Large intestine (tissue), 3 donors: ENCODE measurements around the gene HFE. TPM values are rescaled to one million over a fixed set of nuclear protein-coding genes. Genes with fewer than 3 reads are reported as not detected.
A peak's percentile ranks its signal among the peaks of the same experiment; 100 is the strongest.
"Not testable (repeated sequence)": the region's sequence is repeated elsewhere in the genome, so short reads cannot be mapped to it uniquely, and the experiment has no call there.

ENCODE experiments used
- DNase-seq, 2 donors: peaks; one replicate each; pipeline versions ENCODE4 v3.0.0 to v3.0.0-alpha.2; 2013
- H3K27ac ChIP-seq: one replicate; pipeline ENCODE4 v1.5.1; 2013; ENCODE audit warnings: low read length
- H3K27me3 ChIP-seq: 2 replicates; pipeline ENCODE4 v1.6.1; 2013; ENCODE audit warnings: low read length; ENCODE audit not compliant: control insufficient read depth, insufficient read depth
- H3K36me3 ChIP-seq: 2 replicates; pipeline ENCODE4 v1.6.1; 2013; ENCODE audit warnings: low read length; ENCODE audit not compliant: control insufficient read depth, insufficient read depth
- H3K4me1 ChIP-seq: one replicate; pipeline ENCODE4 v1.6.1; 2013; ENCODE audit warnings: low read length; ENCODE audit not compliant: control insufficient read depth, insufficient read depth
- H3K4me3 ChIP-seq: one replicate; pipeline ENCODE4 v1.5.1; 2013; ENCODE audit warnings: low read length
- H3K9me3 ChIP-seq: one replicate; pipeline ENCODE4 v1.6.1; 2013; ENCODE audit warnings: mild to moderate bottlenecking, low read depth, low read length, moderate library complexity; ENCODE audit not compliant: control insufficient read depth
- WGBS: methylation state at CpG from one replicate; pipeline ENCODE4 v1.1.5; 2013; ENCODE audit warnings: low lambda C conversion rate; ENCODE audit not compliant: insufficient coverage; 5-methylcytosine and 5-hydroxymethylcytosine counted together
- polyA plus RNA-seq: library from polyadenylated mRNA; unstranded; fragments of 120-200 nt; gene quantifications from one replicate; pipeline ENCODE4 v1.2.1, GENCODE V29; 2013

The HFE gene
- polyA plus RNA-seq, 1 donor: 16.4 TPM

- Histone ChIP-seq H3K36me3 (no peaks in the 10 kb centered on the region), H3K9me3 (no peaks in the 10 kb centered on the region), H3K4me1 (peaks cover 5% of the 10 kb centered on the region), H3K27ac (no peak overlapping the region), H3K27me3 (no peaks in the 10 kb centered on the region), H3K4me3 (no peak overlapping the region)
- WGBS: 86% methylated on average over 1 of the region's 4 CpGs
- DNase-seq: no peak
Observed at GRCh38 chr6:26051665-26052310, 35.4 kb upstream of the HFE start.

- not testable (repeated sequence) for H3K4me1 ChIP-seq, H3K27me3 ChIP-seq, H3K27ac ChIP-seq, DNase-seq, H3K36me3 ChIP-seq, H3K9me3 ChIP-seq, H3K4me3 ChIP-seq
- 100% methylated on average over 3 of the region's 18 CpGs for WGBS
Observed at GRCh38 chr6:26052762-26053250, 34.4 kb upstream of the HFE start.

- Histone ChIP-seq H3K9me3 (no peaks in the 10 kb centered on the region), H3K27me3 (no peaks in the 10 kb centered on the region), H3K4me3 (peak overlapping the region; percentile 71), H3K4me1 (peaks cover 10% of the 10 kb centered on the region), H3K27ac (peak overlapping the region; percentile 96), H3K36me3 (no peaks in the 10 kb centered on the region)
- no CpG with 5 or more reads among the region's 8 CpGs for WGBS
- DNase-seq: no peak
Observed at GRCh38 chr6:26053992-26054780, 33.0 kb upstream of the HFE start.

GRCh38 chr6:26054781-26055718, 32.2 kb upstream of the HFE start:
- peaks cover 14% of the 10 kb centered on the region for H3K4me1 ChIP-seq
- no peaks in the 10 kb centered on the region for H3K9me3 ChIP-seq
- peak overlapping the region; percentile 96 for H3K27ac ChIP-seq
- H3K36me3 ChIP-seq: no peaks in the 10 kb centered on the region
- peak overlapping the region; percentile 71 for H3K4me3 ChIP-seq
- WGBS: 0% methylated on average over 1 of the region's 31 CpGs
- DNase-seq: peak; percentile 83 to 94
- no peaks in the 10 kb centered on the region for H3K27me3 ChIP-seq

- WGBS: no CpG with 5 or more reads among the region's 51 CpGs
- H3K9me3 ChIP-seq: no peaks in the 10 kb centered on the region
- H3K4me3 ChIP-seq: peak overlapping the region; percentile 71
- H3K36me3 ChIP-seq: no peaks in the 10 kb centered on the region
- H3K4me1 ChIP-seq: peaks cover 18% of the 10 kb centered on the region
- DNase-seq: peak; percentile 95 to 97
- peak overlapping the region; percentile 96 for H3K27ac ChIP-seq
- no peaks in the 10 kb centered on the region for H3K27me3 ChIP-seq
Observed at GRCh38 chr6:26055719-26056582, 31.3 kb upstream of the HFE start.

GRCh38 chr6:26056583-26057350, 30.5 kb upstream of the HFE start:
- Histone ChIP-seq H3K9me3 (no peaks in the 10 kb centered on the region), H3K27me3 (no peaks in the 10 kb centered on the region), H3K36me3 (no peaks in the 10 kb centered on the region), H3K27ac (peak overlapping the region; percentile 96), H3K4me3 (peak overlapping the region; percentile 71), H3K4me1 (peaks cover 18% of the 10 kb centered on the region)
- DNase-seq: peak in 1 of 2 donors; percentile 78
- WGBS: no CpG with 5 or more reads among the region's 14 CpGs

GRCh38 chr6:26057899-26058298, 29.3 kb upstream of the HFE start:
- Histone ChIP-seq H3K27me3 (no peaks in the 10 kb centered on the region), H3K4me1 (peaks cover 18% of the 10 kb centered on the region), H3K27ac (no peak overlapping the region), H3K36me3 (no peaks in the 10 kb centered on the region), H3K9me3 (no peaks in the 10 kb centered on the region), H3K4me3 (no peak overlapping the region)
- WGBS: 100% methylated on average over 1 of the region's 3 CpGs
- no peak for DNase-seq

GRCh38 chr6:26058477-26059033, 28.7 kb upstream of the HFE start:
- WGBS: 90% methylated on average over 2 of the region's 12 CpGs

GRCh38 chr6:26059941-26060340, 27.3 kb upstream of the HFE start:
- 78% methylated on average over 1 of the region's 4 CpGs for WGBS
- H3K9me3 ChIP-seq: no peaks in the 10 kb centered on the region
- H3K4me1 ChIP-seq: peaks cover 13% of the 10 kb centered on the region
- H3K36me3 ChIP-seq: no peaks in the 10 kb centered on the region
- peak in 1 of 2 donors; percentile 70 for DNase-seq
- H3K4me3 ChIP-seq: no peak overlapping the region
- H3K27me3 ChIP-seq: no peaks in the 10 kb centered on the region
- H3K27ac ChIP-seq: peak overlapping the region; percentile 42

More at GRCh38 chr6:26058477-26059033, 28.7 kb upstream of the HFE start:
- not testable (repeated sequence) for DNase-seq, H3K4me3 ChIP-seq, H3K36me3 ChIP-seq, H3K27ac ChIP-seq, H3K9me3 ChIP-seq, H3K27me3 ChIP-seq
- H3K4me1 ChIP-seq: peaks cover 18% of the 10 kb centered on the region
